Measurements from ENCODE around the gene APBB2.

DNA sequence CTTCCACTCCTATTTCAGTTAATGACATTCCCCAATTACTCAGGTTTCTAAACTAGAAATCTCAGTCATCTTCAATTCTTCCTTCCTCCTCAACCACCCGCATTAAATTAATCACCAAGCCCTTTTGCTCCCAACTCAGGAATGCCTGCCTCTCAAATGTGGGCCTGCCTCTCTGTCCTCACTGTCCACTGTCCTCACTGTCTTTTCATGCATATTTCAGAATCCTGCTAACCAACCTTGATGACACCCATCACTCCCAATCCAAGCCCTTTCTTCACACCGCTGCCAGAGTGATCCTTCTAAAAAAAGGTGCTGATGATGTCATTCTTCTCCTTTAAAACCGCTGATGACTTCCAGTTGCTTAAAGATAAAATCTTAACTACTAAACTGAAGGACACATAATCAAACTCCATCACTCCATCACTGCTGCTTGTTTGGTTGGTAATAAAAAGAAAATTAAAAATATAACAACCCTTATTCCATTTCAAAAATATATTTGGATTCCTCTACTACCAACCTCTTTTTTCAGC lies 5.1 kb upstream of the APBB2 start:
- TF ChIP-seq EZH2 (IDR thresholded peaks at IDR 0.05; ENCODE audit: low read depth, low read length, severe bottlenecking) (no peak), EGR1 (IDR thresholded peaks at IDR 0.05; ENCODE audit: borderline replicate concordance, low read depth, low read length) (no peak), EP300 (IDR thresholded peaks at IDR 0.05; ENCODE audit: borderline replicate concordance in 1 of 2, low read depth in 2 of 2, low read length in 2 of 2) (no peak), POLR2A (IDR thresholded peaks at IDR 0.05; ENCODE audit: control extremely low read depth in 1 of 2, low read depth in 2 of 2, low read length in 2 of 2) (no peak), SIN3A (conservative IDR thresholded peaks at IDR 0.05 in 1 of 2, IDR thresholded peaks at IDR 0.05 in 1 of 2; ENCODE audit: low read depth in 1 of 2, low read length in 2 of 2) (no peak), CHD2 (IDR thresholded peaks at IDR 0.05; ENCODE audit: low read length) (no peak), RBBP5 (IDR thresholded peaks at IDR 0.05; ENCODE audit: borderline replicate concordance, low read depth, low read length) (no peak)
- TF ChIP-seq, protein P1, sequence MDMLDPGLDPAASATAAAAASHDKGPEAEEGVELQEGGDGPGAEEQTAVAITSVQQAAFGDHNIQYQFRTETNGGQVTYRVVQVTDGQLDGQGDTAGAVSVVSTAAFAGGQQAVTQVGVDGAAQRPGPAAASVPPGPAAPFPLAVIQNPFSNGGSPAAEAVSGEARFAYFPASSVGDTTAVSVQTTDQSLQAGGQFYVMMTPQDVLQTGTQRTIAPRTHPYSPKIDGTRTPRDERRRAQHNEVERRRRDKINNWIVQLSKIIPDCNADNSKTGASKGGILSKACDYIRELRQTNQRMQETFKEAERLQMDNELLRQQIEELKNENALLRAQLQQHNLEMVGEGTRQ (IDR thresholded peaks at IDR 0.05; ENCODE audit: low read length): no peak

Measured in H1 (cell line).